Memory B cell (primary cell): ENCODE measurements around the gene ZDHHC11.
"Not testable (repeated sequence)": the region's sequence is repeated elsewhere in the genome, so short reads cannot be mapped to it uniquely, and the experiment has no call there.

Experiments
- ATAC-seq: fragments of 150-1000 bp; cut with Tn5 transposase; 2 replicates; pipeline ENCODE4 v1.10.0; 2021; ENCODE audit warnings: low read depth, mild to moderate bottlenecking, moderate library complexity
- DNase-seq, 2 donors: peaks; one replicate each; pipeline ENCODE4 v3.0.0; 2022; ENCODE audit warnings: low spot score in 2 of 2
- H3K27ac Mint-ChIP-seq: one replicate; pipeline ENCODE4 v1.8.0; 2022; ENCODE audit warnings: mild to moderate bottlenecking, moderate library complexity, mixed read lengths
- H3K27me3 Mint-ChIP-seq: one replicate; pipeline ENCODE4 v1.8.0; 2022; ENCODE audit warnings: mixed read lengths
- H3K36me3 Mint-ChIP-seq: one replicate; pipeline ENCODE4 v1.8.0; 2022; ENCODE audit warnings: mild to moderate bottlenecking, mixed read lengths
- H3K4me1 Mint-ChIP-seq: one replicate; pipeline ENCODE4 v1.8.0; 2022; ENCODE audit warnings: mixed read lengths
- H3K4me3 Mint-ChIP-seq: one replicate; pipeline ENCODE4 v1.8.0; 2022; ENCODE audit warnings: mild to moderate bottlenecking, moderate library complexity, mixed read lengths
- H3K9me3 Mint-ChIP-seq: one replicate; pipeline ENCODE4 v1.8.0; 2022; ENCODE audit warnings: mixed read lengths

ZDHHC11 gene

GRCh38 chr5:760363-761058 lies 90.3 kb downstream of the ZDHHC11 start:
- Mint-ChIP-seq H3K9me3 (no peaks in the 10 kb centered on the region), H3K27me3 (peaks cover 16% of the 10 kb centered on the region), H3K36me3 (no peaks in the 10 kb centered on the region), H3K27ac (no peak overlapping the region), H3K4me1 (no peaks in the 10 kb centered on the region), H3K4me3 (no peak overlapping the region)
- ATAC-seq (no peak), DNase-seq (no peak)

- H3K4me3 Mint-ChIP-seq = no peak overlapping the region
- DNase-seq (peak in 1 of 2 donors; percentile 9), ATAC-seq (no peak)
- peaks cover 16% of the 10 kb centered on the region for H3K27me3 Mint-ChIP-seq
- no peaks in the 10 kb centered on the region for H3K4me1 Mint-ChIP-seq
- H3K36me3 Mint-ChIP-seq = no peaks in the 10 kb centered on the region
- H3K27ac Mint-ChIP-seq = no peak overlapping the region
- no peaks in the 10 kb centered on the region for H3K9me3 Mint-ChIP-seq
Measured at GRCh38 chr5:759781-760362, 90.9 kb downstream of the ZDHHC11 start.

GRCh38 chr5:759111-759751 lies 91.6 kb downstream of the ZDHHC11 start:
- no peaks in the 10 kb centered on the region for H3K9me3 Mint-ChIP-seq
- no peak for DNase-seq
- H3K27ac Mint-ChIP-seq = no peak overlapping the region
- H3K4me1 Mint-ChIP-seq = no peaks in the 10 kb centered on the region
- no peak overlapping the region for H3K4me3 Mint-ChIP-seq
- peak; percentile 38 for ATAC-seq
- peaks cover 18% of the 10 kb centered on the region for H3K27me3 Mint-ChIP-seq
- no peaks in the 10 kb centered on the region for H3K36me3 Mint-ChIP-seq

GRCh38 chr5:758698-759053 lies 92.1 kb downstream of the ZDHHC11 start:
- no peak for DNase-seq
- no peak overlapping the region for H3K4me3 Mint-ChIP-seq
- no peak for ATAC-seq
- no peaks in the 10 kb centered on the region for H3K36me3 Mint-ChIP-seq
- H3K4me1 Mint-ChIP-seq = no peaks in the 10 kb centered on the region
- no peak overlapping the region for H3K27ac Mint-ChIP-seq
- H3K27me3 Mint-ChIP-seq = peaks cover 19% of the 10 kb centered on the region
- H3K9me3 Mint-ChIP-seq = no peaks in the 10 kb centered on the region

- Mint-ChIP-seq H3K9me3 (no peaks in the 10 kb centered on the region), H3K27me3 (peaks cover 19% of the 10 kb centered on the region), H3K27ac (no peak overlapping the region), H3K4me1 (no peaks in the 10 kb centered on the region), H3K4me3 (no peak overlapping the region), H3K36me3 (no peaks in the 10 kb centered on the region)
- no peak for DNase-seq
- ATAC-seq = no peak
Measured at GRCh38 chr5:757931-758697, 92.7 kb downstream of the ZDHHC11 start.

GRCh38 chr5:757346-757930 lies 93.3 kb downstream of the ZDHHC11 start:
- Mint-ChIP-seq H3K9me3 (no peaks in the 10 kb centered on the region), H3K4me1 (no peaks in the 10 kb centered on the region), H3K27ac (no peak overlapping the region), H3K27me3 (peaks cover 19% of the 10 kb centered on the region), H3K4me3 (no peak overlapping the region), H3K36me3 (no peaks in the 10 kb centered on the region)
- DNase-seq = no peak
- no peak for ATAC-seq

GRCh38 chr5:756865-757345 lies 93.9 kb downstream of the ZDHHC11 start:
- peaks cover 19% of the 10 kb centered on the region for H3K27me3 Mint-ChIP-seq

GRCh38 chr5:756171-756570 lies 94.6 kb downstream of the ZDHHC11 start:
- Mint-ChIP-seq H3K36me3 (no peaks in the 10 kb centered on the region), H3K27me3 (peaks cover 19% of the 10 kb centered on the region), H3K27ac (no peak overlapping the region), H3K4me3 (no peak overlapping the region), H3K4me1 (no peaks in the 10 kb centered on the region), H3K9me3 (no peaks in the 10 kb centered on the region)
- ATAC-seq = no peak
- no peak for DNase-seq

More at GRCh38 chr5:756865-757345, 93.9 kb downstream of the ZDHHC11 start:
- DNase-seq (no peak), ATAC-seq (no peak)
- Mint-ChIP-seq H3K9me3 (no peaks in the 10 kb centered on the region), H3K4me3 (no peak overlapping the region), H3K4me1 (no peaks in the 10 kb centered on the region), H3K36me3 (no peaks in the 10 kb centered on the region), H3K27ac (no peak overlapping the region)

- DNase-seq, H3K36me3 Mint-ChIP-seq, H3K4me1 Mint-ChIP-seq, H3K4me3 Mint-ChIP-seq, ATAC-seq, H3K27ac Mint-ChIP-seq, H3K9me3 Mint-ChIP-seq: not testable (repeated sequence)
- H3K27me3 Mint-ChIP-seq = peaks cover 16% of the 10 kb centered on the region
Measured at GRCh38 chr5:754143-754632, 96.6 kb downstream of the ZDHHC11 start.

GRCh38 chr5:753567-754142 lies 97.1 kb downstream of the ZDHHC11 start:
- not testable (repeated sequence) for H3K4me3 Mint-ChIP-seq, DNase-seq, ATAC-seq, H3K36me3 Mint-ChIP-seq, H3K9me3 Mint-ChIP-seq, H3K4me1 Mint-ChIP-seq, H3K27ac Mint-ChIP-seq
- H3K27me3 Mint-ChIP-seq = peaks cover 15% of the 10 kb centered on the region

GRCh38 chr5:752532-753115 lies 98.2 kb downstream of the ZDHHC11 start:
- not testable (repeated sequence) for H3K36me3 Mint-ChIP-seq, ATAC-seq, H3K27ac Mint-ChIP-seq, DNase-seq, H3K4me3 Mint-ChIP-seq, H3K4me1 Mint-ChIP-seq, H3K9me3 Mint-ChIP-seq
- H3K27me3 Mint-ChIP-seq = peaks cover 15% of the 10 kb centered on the region

- H3K36me3 Mint-ChIP-seq, H3K27ac Mint-ChIP-seq, H3K9me3 Mint-ChIP-seq, H3K4me3 Mint-ChIP-seq, DNase-seq, H3K4me1 Mint-ChIP-seq, ATAC-seq: not testable (repeated sequence)
- peaks cover 11% of the 10 kb centered on the region for H3K27me3 Mint-ChIP-seq
Measured at GRCh38 chr5:751992-752391, 98.8 kb downstream of the ZDHHC11 start.

- no peak overlapping the region for H3K4me3 Mint-ChIP-seq
- H3K27ac Mint-ChIP-seq = no peak overlapping the region
- H3K27me3 Mint-ChIP-seq = peaks cover 9% of the 10 kb centered on the region
- ATAC-seq (no peak), DNase-seq (no peak)
- H3K9me3 Mint-ChIP-seq = no peaks in the 10 kb centered on the region
- H3K4me1 Mint-ChIP-seq = no peaks in the 10 kb centered on the region
- H3K36me3 Mint-ChIP-seq = no peaks in the 10 kb centered on the region
Measured at GRCh38 chr5:751496-751895, 99.3 kb downstream of the ZDHHC11 start.
